ENCODE results near the gene NR2E3. TPM values are rescaled to one million over a fixed set of nuclear protein-coding genes. Genes with fewer than 3 reads are reported as not detected.
A peak's percentile ranks its signal among the peaks of the same experiment; 100 is the strongest.

NR2E3 gene
- total and polyA plus RNA-seq, 2 of the 4 experiments (the other 2 are of a cell fraction), result under 0.01 to 0.29 TPM

- Histone ChIP-seq H3K9me1 (ENCODE audit: insufficient read depth, low read length) (0 out of 2 replicates have a peak, but pooled peaks cover 4% of the 10 kb centered on the region), H3K4ac (ENCODE audit: low read depth, low read length) (peak overlapping the region; percentile 82), H3K9ac (ENCODE audit: low read depth, low read length) (no peak overlapping the region), H2BK120ac (ENCODE audit: low read depth, low read length) (peak overlapping the region; percentile 68; the same call in 1 of the 2 replicates), H3K23ac (ENCODE audit: low read depth, low read length) (0 out of 2 replicates have a peak overlapping the region, but pooled peaks have one; percentile 29), H2BK20ac (ENCODE audit: low read depth, low read length) (peak overlapping the region; percentile 67), H2AFZ (replicated peaks; ENCODE audit: low read length, poor library complexity) (peak overlapping the region; percentile 84), H4K5ac (ENCODE audit: low read depth, low read length) (no peak overlapping the region), H2BK5ac (ENCODE audit: low read depth, low read length, poor library complexity, severe bottlenecking) (peak overlapping the region; percentile 5), H3K14ac (replicated peaks; ENCODE audit: low read depth, low read length) (peak overlapping the region; percentile 81), H3K18ac (ENCODE audit: low read depth, low read length) (no peak overlapping the region), H3K27ac (ENCODE audit: insufficient read depth, low read length) (peak overlapping the region; percentile 1; the same call in 1 of the 2 replicates), H3K27me3 (ENCODE audit: control insufficient read depth, insufficient read depth, low read length) (no peaks in the 10 kb centered on the region), H2BK15ac (ENCODE audit: low read depth, low read length) (peak overlapping the region; percentile 37; the same call in 1 of the 3 replicates), H3K79me1 (ENCODE audit: low read depth in 1 of 2, low read length in 2 of 2) (no peaks in the 10 kb centered on the region), H4K91ac (ENCODE audit: insufficient read depth, low read depth, low read length) (no peak overlapping the region), H3K56ac (ENCODE audit: extremely low read depth, insufficient read depth, low read length) (no peak overlapping the region), H2AK9ac (replicated peaks; ENCODE audit: low read depth, low read length, poor library complexity) (peak overlapping the region; percentile 93), H4K8ac (ENCODE audit: low read depth in 2 of 2, low read length in 2 of 2) (peak overlapping the region in 1 of 2 experiments; percentile 56; a peak in 1 of 4 replicates), H2AK5ac (ENCODE audit: low read depth, low read length) (peak overlapping the region; percentile 7; the same call in 1 of the 2 replicates), H4K20me1 (ENCODE audit: insufficient read depth, low read length) (no peaks in the 10 kb centered on the region), H3K4me3 (ENCODE audit: insufficient read depth, low read depth, low read length) (no peak overlapping the region), H3K4me2 (ENCODE audit: low read depth, low read length) (peak overlapping the region; percentile 44), H3K9me3 (ENCODE audit: control insufficient read depth, insufficient read depth, low read length) (no peaks in the 10 kb centered on the region), H3K4me1 (ENCODE audit: control insufficient read depth, insufficient read depth, low read length) (0 out of 2 replicates have a peak, but pooled peaks cover 3% of the 10 kb centered on the region), H3K36me3 (ENCODE audit: control insufficient read depth, insufficient read depth, low read length) (no peaks in the 10 kb centered on the region)
- dilution Hi-C loops (cut with HindIII; ENCODE audit: low sequenced_read_pairs, unreplicated experiment) (no loop called here), intact Hi-C loops (cut with micrococcal nuclease) (loop anchor here (1.0 to 10.0 kb wide), 9 partner anchors 48 to 906 kb away; partner anchors contain the start of genes LRRC49 and THAP10), in situ Hi-C loops (cut with MboI; ENCODE audit: low sequenced_read_pairs) (loop anchor here (10.0 kb wide), 1 partner anchor 826 kb away; no protein-coding TSS in a partner anchor)
- CTCF ChIA-PET, result interaction anchor here (0.6 to 1.8 kb wide), 12 partner anchors 9 to 989 kb away, joined by 3 to 18 read pairs (median 3); no protein-coding TSS in a partner anchor
- ATAC-seq (ENCODE audit: low read depth) (peak; percentile 95), DNase-seq (peak; percentile 89)
- 38% methylated on average over 5 of the region's 17 CpGs; no CpG with 5 or more reads in 1 of the 2 experiments for WGBS, 2 experiments (ENCODE audit: extremely low coverage in 2 of 2, insufficient read length in 1 of 2)
- BruUV-seq (replicated peaks), result no TSS peak
- TF ChIP-seq SMC3 (IDR thresholded peaks at IDR 0.05; ENCODE audit: low read depth, low read length) (peak; percentile 95), CHD1 (IDR thresholded peaks at IDR 0.05; ENCODE audit: low read depth, low read length) (0 out of 2 replicates have a peak, but pooled peaks have one; percentile 81), CTCF (conservative IDR thresholded peaks at IDR 0.05; ENCODE audit: low read depth, low read length) (peak; percentile 94), MAFK (IDR thresholded peaks at IDR 0.05; ENCODE audit: low read depth, low read length) (peak; percentile 24; the same call in 1 of the 2 replicates), RCOR1 (IDR thresholded peaks at IDR 0.05; ENCODE audit: insufficient replicate concordance, low read length) (no peak), NFE2L2 (IDR thresholded peaks at IDR 0.05; ENCODE audit: low read depth, low read length) (no peak), POLR2A (IDR thresholded peaks at IDR 0.05; ENCODE audit: low read depth, low read length) (peak; percentile 33; the same call in 1 of the 2 replicates), RAD21 (IDR thresholded peaks at IDR 0.05; ENCODE audit: low read length) (peak; percentile 95)
- POLR2A ChIA-PET (ENCODE audit: unreplicated experiment), result no interaction called here
These were observed 9.3 kb upstream of the NR2E3 start for GRCh38 chr15:71800835-71801745.
